ENCODE data around the gene SPOCK1. TPM values are rescaled to one million over a fixed set of nuclear protein-coding genes. Genes with fewer than 3 reads are reported as not detected.

SPOCK1 gene
- total and polyA plus RNA-seq, 3 donors from 2014 or later, result 63.8 to 111 (median 101) TPM

DNA sequence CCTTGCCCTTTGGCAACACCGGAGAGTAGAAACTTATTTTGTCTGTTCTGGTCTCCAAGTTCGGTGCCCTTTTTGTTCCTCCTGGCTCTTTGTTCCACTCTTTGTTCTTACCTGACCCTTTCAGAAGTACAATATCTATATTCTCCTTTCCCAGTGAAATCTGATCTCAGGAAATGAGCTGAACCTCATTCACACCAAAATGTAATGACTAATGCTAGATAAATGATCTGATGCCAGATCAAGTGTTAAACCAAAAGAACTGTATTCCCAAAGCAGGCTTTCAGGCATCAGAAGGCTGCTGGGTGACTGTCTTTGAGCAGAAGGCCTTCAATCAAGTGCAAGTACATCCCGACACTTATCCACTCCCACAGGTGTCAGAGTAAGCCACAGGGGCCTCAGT is 156.4 kb downstream of the SPOCK1 start:
- no peaks in the 10 kb centered on the region for H3K27me3 ChIP-seq
- intact Hi-C loops (cut with DNase I; ENCODE audit: low total_unique reads), result no loop called here
- H3K4me3 ChIP-seq, result no peak overlapping the region
- TF ChIP-seq, protein P1, sequence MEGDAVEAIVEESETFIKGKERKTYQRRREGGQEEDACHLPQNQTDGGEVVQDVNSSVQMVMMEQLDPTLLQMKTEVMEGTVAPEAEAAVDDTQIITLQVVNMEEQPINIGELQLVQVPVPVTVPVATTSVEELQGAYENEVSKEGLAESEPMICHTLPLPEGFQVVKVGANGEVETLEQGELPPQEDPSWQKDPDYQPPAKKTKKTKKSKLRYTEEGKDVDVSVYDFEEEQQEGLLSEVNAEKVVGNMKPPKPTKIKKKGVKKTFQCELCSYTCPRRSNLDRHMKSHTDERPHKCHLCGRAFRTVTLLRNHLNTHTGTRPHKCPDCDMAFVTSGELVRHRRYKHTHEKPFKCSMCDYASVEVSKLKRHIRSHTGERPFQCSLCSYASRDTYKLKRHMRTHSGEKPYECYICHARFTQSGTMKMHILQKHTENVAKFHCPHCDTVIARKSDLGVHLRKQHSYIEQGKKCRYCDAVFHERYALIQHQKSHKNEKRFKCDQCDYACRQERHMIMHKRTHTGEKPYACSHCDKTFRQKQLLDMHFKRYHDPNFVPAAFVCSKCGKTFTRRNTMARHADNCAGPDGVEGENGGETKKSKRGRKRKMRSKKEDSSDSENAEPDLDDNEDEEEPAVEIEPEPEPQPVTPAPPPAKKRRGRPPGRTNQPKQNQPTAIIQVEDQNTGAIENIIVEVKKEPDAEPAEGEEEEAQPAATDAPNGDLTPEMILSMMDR (IDR thresholded peaks at IDR 0.05), result no peak
- no peaks in the 10 kb centered on the region for H3K36me3 ChIP-seq (ENCODE audit: low read depth, missing control alignments)
- DNase-seq, result no peak
- WGBS, 2 donors, result 83 to 91% methylated on average over 3 of the region's 3 CpGs
- no peak overlapping the region for H3K27ac ChIP-seq
- H3K4me1 ChIP-seq, result no peaks in the 10 kb centered on the region
- no peaks in the 10 kb centered on the region for H3K9me3 ChIP-seq

DNA sequence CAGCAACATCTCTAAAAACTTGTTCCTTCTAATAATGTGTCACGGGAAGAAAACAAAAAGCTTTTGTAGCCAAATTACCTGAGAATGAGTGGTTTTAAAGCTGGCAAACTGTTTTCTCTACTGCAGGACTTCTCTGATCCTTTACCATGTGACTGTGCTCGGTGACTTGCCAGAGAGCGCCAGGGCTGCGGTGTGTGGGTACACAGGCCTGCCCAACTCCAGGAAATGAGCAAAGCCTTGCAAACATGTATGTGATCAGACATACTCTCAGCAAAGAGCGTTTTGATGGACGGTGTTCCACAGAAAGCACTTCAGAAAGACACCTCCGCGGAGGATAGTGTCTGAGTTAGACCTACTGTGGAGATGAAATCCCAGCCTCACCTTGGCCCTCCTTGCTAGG is 157.3 kb downstream of the SPOCK1 start:
- no peak overlapping the region for H3K27ac ChIP-seq
- intact Hi-C loops (cut with DNase I; ENCODE audit: low total_unique reads), result no loop called here
- TF ChIP-seq POLR2A (IDR thresholded peaks at IDR 0.05), result no peak
- DNase-seq, result no peak
- peaks cover under 1% of the 10 kb centered on the region for H3K4me1 ChIP-seq
- no peaks in the 10 kb centered on the region for H3K9me3 ChIP-seq
- H3K36me3 ChIP-seq (ENCODE audit: low read depth, missing control alignments), result no peaks in the 10 kb centered on the region
- WGBS, 2 donors, result 74 to 81% methylated on average over 6 to 8 of the region's 8 CpGs
- H3K4me3 ChIP-seq, result no peak overlapping the region
- H3K27me3 ChIP-seq, result no peaks in the 10 kb centered on the region

DNA sequence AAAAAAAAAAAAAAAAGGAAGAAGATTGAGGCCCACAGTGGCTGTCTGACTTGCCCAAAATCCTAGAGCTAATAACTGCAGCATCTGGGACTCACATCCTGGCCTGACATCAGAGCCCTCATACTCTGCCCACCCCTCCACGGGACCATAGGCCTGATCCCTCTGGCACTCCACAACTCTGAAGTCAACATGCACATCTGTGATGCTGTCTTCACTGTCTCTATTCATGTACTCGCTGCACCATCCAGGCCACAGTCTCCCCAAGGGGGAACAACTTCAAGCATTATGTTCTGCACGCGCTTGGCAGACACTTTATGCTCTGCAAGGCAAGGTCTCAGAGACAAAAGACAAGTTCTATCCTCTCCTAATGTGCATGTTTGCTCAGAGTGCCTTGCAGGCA is 158.2 kb downstream of the SPOCK1 start:
- WGBS, 2 donors, result 68 to 88% methylated on average over 4 of the region's 4 CpGs
- H3K4me3 ChIP-seq, result no peak overlapping the region
- no peak overlapping the region for H3K27ac ChIP-seq
- H3K27me3 ChIP-seq, result no peaks in the 10 kb centered on the region
- H3K4me1 ChIP-seq, result peaks cover 10% of the 10 kb centered on the region
- DNase-seq, result no peak
- TF ChIP-seq, protein P1 (IDR thresholded peaks at IDR 0.05), result no peak
- no peak for TF ChIP-seq POLR2A (IDR thresholded peaks at IDR 0.05)
- no peaks in the 10 kb centered on the region for H3K36me3 ChIP-seq (ENCODE audit: low read depth, missing control alignments)
- intact Hi-C loops (cut with DNase I; ENCODE audit: low total_unique reads), result no loop called here
- H3K9me3 ChIP-seq, result no peaks in the 10 kb centered on the region

DNA sequence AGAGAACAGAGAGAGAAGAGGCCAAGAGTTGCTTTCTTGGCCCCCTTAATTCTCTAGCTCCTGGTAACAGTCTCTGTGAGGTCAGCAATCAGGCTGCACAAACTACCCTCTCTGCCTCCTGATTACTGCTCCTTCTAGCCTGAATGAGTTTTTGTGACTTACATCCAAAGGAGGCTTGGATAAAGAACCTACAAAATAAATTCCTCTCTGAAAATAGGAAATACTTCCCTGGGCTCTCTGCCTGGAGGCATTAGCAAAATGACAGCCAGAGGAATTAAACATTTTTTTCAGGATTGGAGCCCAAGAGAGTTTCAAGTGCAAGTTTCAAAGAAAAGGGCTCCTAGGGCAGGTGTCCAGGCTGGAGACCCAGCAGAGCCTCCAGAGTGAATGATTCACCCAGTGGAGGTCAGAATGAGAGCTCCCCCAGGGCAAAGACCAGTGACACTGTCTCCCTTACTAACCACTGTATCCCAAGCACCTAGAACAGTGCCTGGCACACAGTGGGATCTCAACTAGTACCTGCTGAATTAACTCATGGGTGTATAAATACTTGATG is 162.5 kb downstream of the SPOCK1 start:
- intact Hi-C loops (cut with DNase I; ENCODE audit: low total_unique reads), result no loop called here
- Histone ChIP-seq H3K27me3 (no peaks in the 10 kb centered on the region), H3K27ac (peak overlapping the region in 1 of 2 donors; percentile 33), H3K4me1 (peaks cover 27% of the 10 kb centered on the region), H3K36me3 (ENCODE audit: low read depth, missing control alignments) (no peaks in the 10 kb centered on the region), H3K4me3 (no peak overlapping the region), H3K9me3 (no peaks in the 10 kb centered on the region)
- no peak for DNase-seq
- TF ChIP-seq, protein P1 (IDR thresholded peaks at IDR 0.05), result no peak
- no peak for TF ChIP-seq POLR2A (IDR thresholded peaks at IDR 0.05)

DNA sequence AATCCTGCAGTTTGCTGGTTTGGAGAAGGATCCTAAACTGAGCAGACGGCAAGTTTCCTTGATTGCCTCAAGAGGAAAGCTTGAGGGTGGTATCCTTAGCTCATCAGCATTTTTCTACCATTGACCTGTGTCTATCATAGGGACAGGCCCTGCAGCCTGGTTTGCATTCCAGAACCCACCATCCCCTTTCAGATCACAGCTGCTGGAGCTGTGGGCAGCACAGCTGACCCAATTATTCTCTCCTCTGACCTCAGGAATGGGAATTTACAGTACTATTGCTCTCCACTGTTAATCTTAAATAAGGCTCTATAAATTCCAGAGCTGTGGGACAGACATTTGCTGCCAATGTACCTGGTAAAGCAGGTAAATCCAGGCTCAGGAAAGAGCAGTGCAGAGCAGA is 163.0 kb downstream of the SPOCK1 start:
- H3K4me1 ChIP-seq, result peaks cover 27% of the 10 kb centered on the region
- WGBS, 2 donors, result 53 to 77% methylated on average over 1 of the region's 1 CpG
- H3K36me3 ChIP-seq (ENCODE audit: low read depth, missing control alignments), result no peaks in the 10 kb centered on the region
- H3K9me3 ChIP-seq, result no peaks in the 10 kb centered on the region
- no peak overlapping the region for H3K4me3 ChIP-seq
- H3K27me3 ChIP-seq, result no peaks in the 10 kb centered on the region
- H3K27ac ChIP-seq, result no peak overlapping the region
- TF ChIP-seq POLR2A (IDR thresholded peaks at IDR 0.05), result no peak
- TF ChIP-seq, protein P1 (IDR thresholded peaks at IDR 0.05), result no peak
- intact Hi-C loops (cut with DNase I; ENCODE audit: low total_unique reads), result no loop called here
- no peak for DNase-seq
